A673 (cell line): ENCODE data around the gene CEP164. TPM values are rescaled to one million over a fixed set of nuclear protein-coding genes. Genes with fewer than 3 reads are reported as not detected.

Experiments used
- BruUV-seq: library from RNA; stranded (reverse); fragments of 400-500 nt; replicated peaks from 2 replicates; lab custom pipeline; 2021; lab: Mats Ljungman, UMichigan
- CTCF ChIA-PET: fragments of 300-600 bp; sonication (Branson Sonifier 250); formaldehyde crosslinking; loops from one replicate; lab custom pipeline; 2022; ENCODE audit warnings: antibody characterized with exemption; lab: Charles Lee
- POLR2A ChIA-PET: fragments of 300-600 bp; sonication (Branson Sonifier 250); formaldehyde crosslinking; loops from one replicate; lab custom pipeline; 2022; ENCODE audit warnings: antibody characterized with exemption; ENCODE audit not compliant: low non-redundant PET; lab: Charles Lee
- DNase-seq: peaks from one replicate; pipeline ENCODE4 v3.0.0-alpha.2; 2015; ENCODE audit warnings: low spot score
- H3K27ac ChIP-seq: fragments of 200-600 bp; sonication (generic); 2 replicates; pipeline ENCODE4 v1.5.1; 2016; ENCODE audit warnings: mixed run types, low read depth, mild to moderate bottlenecking, mixed read lengths, antibody characterized with exemption, low read length; ENCODE audit not compliant: poor library complexity, severe bottlenecking
- H3K27me3 ChIP-seq: fragments of 200-600 bp; sonication (generic); replicated peaks from 2 replicates; pipeline ENCODE4 v1.6.1; 2017; ENCODE audit warnings: mixed run types, low read depth, mild to moderate bottlenecking, mixed read lengths, antibody characterized with exemption, low read length; ENCODE audit not compliant: insufficient read depth, poor library complexity
- H3K36me3 ChIP-seq: fragments of 200-600 bp; sonication (generic); 2 replicates; pipeline ENCODE4 v1.6.1; 2016; ENCODE audit warnings: mixed run types, mild to moderate bottlenecking, mixed read lengths, antibody characterized with exemption, low read length; ENCODE audit not compliant: insufficient read depth, poor library complexity, severe bottlenecking
- H3K4me1 ChIP-seq: fragments of 200-600 bp; sonication (generic); 2 replicates; pipeline ENCODE4 v1.6.1; 2017; ENCODE audit warnings: mixed run types, mild to moderate bottlenecking, mixed read lengths, antibody characterized with exemption, low read length; ENCODE audit not compliant: insufficient read depth, poor library complexity, severe bottlenecking
- H3K4me3 ChIP-seq: fragments of 200-600 bp; sonication (generic); 2 replicates; pipeline ENCODE4 v1.5.1; 2016; ENCODE audit warnings: low read depth, mixed run types, mild to moderate bottlenecking, mixed read lengths, low read length; ENCODE audit not compliant: poor library complexity, severe bottlenecking
- H3K9me3 ChIP-seq: fragments of 200-600 bp; sonication (generic); 2 replicates; pipeline ENCODE4 v1.6.1; 2016; ENCODE audit warnings: mixed run types, low read depth, mild to moderate bottlenecking, mixed read lengths, antibody characterized with exemption, low read length; ENCODE audit not compliant: poor library complexity, severe bottlenecking
- EZH2 ChIP-seq: fragments of 200-600 bp; sonication (generic); IDR thresholded peaks from 2 replicates; pipeline ENCODE4 v1.6.1; 2017; ENCODE audit warnings: borderline replicate concordance, low read depth, mild to moderate bottlenecking, mixed read lengths, antibody characterized with exemption, low read length; ENCODE audit not compliant: poor library complexity, severe bottlenecking
- intact Hi-C: fragments of 100-400 bp; cut with micrococcal nuclease; formaldehyde crosslinking; loops from one replicate; pipeline ENCODE4 v1.10.0; 2022; ENCODE audit not compliant: unreplicated experiment
- total RNA-seq: library from RNA; stranded (reverse); gene quantifications from 2 replicates; pipeline ENCODE4 v1.2.3, GENCODE V29; 2021
- TF ChIP-seq, protein P1 (sequence below): fragments of 300-800, 200-600 bp; sonication (generic); conservative IDR thresholded peaks from 2 replicates; pipeline ENCODE4 v1.5.1; 2017; ENCODE audit warnings: low read depth, mild to moderate bottlenecking, antibody characterized with exemption, low read length, moderate library complexity, mixed read lengths

The CEP164 gene
- total RNA-seq, 1 experiment from 2014 or later, result 39.4 TPM

DNA sequence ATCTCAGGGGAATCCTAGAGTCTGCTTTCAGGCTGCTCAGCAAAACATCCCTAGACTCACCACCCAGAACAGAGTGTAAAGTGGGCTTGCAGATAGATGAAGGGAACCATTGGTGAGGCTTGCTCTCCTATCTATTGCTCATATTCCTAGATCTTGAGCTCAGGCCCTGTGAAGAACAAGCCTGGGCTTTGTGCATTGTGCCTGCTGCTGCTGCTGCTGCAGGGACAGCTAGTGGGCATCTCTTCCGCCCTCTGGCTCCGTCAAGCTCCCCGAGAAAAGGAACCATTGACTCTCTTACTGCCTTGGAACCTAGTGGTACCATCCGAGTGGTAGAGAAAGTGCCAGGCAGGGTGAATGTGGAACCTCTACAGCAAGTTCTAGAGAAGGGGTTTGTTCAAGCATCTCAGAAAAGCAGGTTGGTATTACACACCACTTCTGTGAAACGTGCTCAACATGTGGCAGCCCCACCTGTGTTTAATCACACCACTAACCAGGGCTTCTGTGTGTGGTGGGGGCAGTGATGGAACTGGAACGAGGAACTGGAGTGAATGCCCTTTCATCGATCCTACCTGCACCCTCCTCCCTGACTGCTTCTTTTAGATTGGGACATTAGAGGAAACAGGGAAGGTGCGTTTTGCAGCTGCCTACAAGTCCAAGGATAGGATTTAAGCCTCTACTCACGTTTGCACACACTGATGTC lies 32.1 kb upstream of the CEP164 start:
- no TSS peak for BruUV-seq
- CTCF ChIA-PET, result no interaction called here

DNA sequence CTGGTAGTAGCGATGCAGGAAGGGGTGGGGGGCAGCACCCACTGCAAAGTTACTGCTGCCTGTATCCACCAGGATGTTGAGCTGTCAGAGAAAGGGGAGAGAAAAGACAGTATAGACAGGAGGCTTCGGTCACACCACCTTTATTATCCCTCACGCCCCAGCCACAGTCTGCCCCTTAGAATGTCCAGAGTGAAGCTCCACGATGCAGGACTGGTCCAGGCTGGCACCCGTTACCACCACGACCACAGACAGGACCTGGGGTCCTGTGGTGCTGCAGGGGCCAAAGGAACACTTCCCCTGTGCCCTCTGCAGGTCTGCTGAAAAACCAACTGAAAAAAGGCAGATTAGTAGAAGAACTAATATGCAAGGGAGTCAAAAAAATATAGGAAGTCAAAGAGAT lies 30.8 kb upstream of the CEP164 start:
- Histone ChIP-seq H3K27me3 (no peaks in the 10 kb centered on the region), H3K9me3 (no peaks in the 10 kb centered on the region), H3K36me3 (peaks cover 6% of the 10 kb centered on the region), H3K4me1 (peaks cover 8% of the 10 kb centered on the region), H3K4me3 (no peak overlapping the region), H3K27ac (no peak overlapping the region)
- BruUV-seq, result no TSS peak
- TF ChIP-seq, protein P1, sequence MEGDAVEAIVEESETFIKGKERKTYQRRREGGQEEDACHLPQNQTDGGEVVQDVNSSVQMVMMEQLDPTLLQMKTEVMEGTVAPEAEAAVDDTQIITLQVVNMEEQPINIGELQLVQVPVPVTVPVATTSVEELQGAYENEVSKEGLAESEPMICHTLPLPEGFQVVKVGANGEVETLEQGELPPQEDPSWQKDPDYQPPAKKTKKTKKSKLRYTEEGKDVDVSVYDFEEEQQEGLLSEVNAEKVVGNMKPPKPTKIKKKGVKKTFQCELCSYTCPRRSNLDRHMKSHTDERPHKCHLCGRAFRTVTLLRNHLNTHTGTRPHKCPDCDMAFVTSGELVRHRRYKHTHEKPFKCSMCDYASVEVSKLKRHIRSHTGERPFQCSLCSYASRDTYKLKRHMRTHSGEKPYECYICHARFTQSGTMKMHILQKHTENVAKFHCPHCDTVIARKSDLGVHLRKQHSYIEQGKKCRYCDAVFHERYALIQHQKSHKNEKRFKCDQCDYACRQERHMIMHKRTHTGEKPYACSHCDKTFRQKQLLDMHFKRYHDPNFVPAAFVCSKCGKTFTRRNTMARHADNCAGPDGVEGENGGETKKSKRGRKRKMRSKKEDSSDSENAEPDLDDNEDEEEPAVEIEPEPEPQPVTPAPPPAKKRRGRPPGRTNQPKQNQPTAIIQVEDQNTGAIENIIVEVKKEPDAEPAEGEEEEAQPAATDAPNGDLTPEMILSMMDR, result no peak
- TF ChIP-seq EZH2, result no peak
- intact Hi-C loops, result no loop called here
- POLR2A ChIA-PET, result interaction anchor here (1.0 kb wide), 1 partner anchor 13 kb away, joined by 5 read pairs; no protein-coding TSS in a partner anchor
- no peak for DNase-seq
- CTCF ChIA-PET, result no interaction called here

More for the DNA sequence above, 32.1 kb upstream of the CEP164 start:
- Histone ChIP-seq H3K9me3 (no peaks in the 10 kb centered on the region), H3K27me3 (no peaks in the 10 kb centered on the region), H3K4me3 (no peak overlapping the region), H3K4me1 (peaks cover 2% of the 10 kb centered on the region), H3K36me3 (peaks cover 6% of the 10 kb centered on the region), H3K27ac (no peak overlapping the region)
- intact Hi-C loops, result no loop called here
- no peak for DNase-seq
- TF ChIP-seq, protein P1, result no peak
- TF ChIP-seq EZH2, result no peak
- POLR2A ChIA-PET, result interaction anchor here (1.0 kb wide), 1 partner anchor 14 kb away, joined by 5 read pairs; no protein-coding TSS in a partner anchor

DNA sequence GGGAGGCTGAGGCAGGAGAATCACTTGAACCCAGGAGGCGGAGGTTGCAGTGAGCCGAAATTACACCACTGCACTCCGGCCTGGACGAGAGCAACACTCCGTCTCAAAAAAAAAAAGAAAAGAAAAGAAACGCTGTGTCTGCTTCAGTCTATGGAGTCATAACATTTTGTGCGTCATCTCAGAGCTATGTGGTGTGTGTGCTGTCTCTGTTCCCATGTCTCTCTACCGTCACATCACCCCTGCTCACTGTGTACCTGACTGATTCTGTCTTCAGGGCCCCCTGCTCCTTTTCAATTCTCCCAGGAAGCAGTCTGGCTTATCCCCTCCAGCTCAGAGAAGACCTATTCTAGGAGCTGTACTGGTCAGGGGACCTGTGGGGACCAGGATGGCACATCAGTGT lies 29.5 kb upstream of the CEP164 start:
- DNase-seq, result no peak
- H3K36me3 ChIP-seq, result no peaks in the 10 kb centered on the region
- peaks cover 8% of the 10 kb centered on the region for H3K4me1 ChIP-seq
- no peak overlapping the region for H3K27ac ChIP-seq
- no peak overlapping the region for H3K4me3 ChIP-seq
- H3K9me3 ChIP-seq, result no peaks in the 10 kb centered on the region
- ChIA-PET CTCF (no interaction called here), POLR2A (no interaction called here)
- no TSS peak for BruUV-seq
- no peak for TF ChIP-seq EZH2
- TF ChIP-seq, protein P1, result no peak
- H3K27me3 ChIP-seq, result no peaks in the 10 kb centered on the region
- intact Hi-C loops, result no loop called here
